Panc1 (cell line): ENCODE results near the gene GTF2A2. TPM values are rescaled to one million over a fixed set of nuclear protein-coding genes. Genes with fewer than 3 reads are reported as not detected.

Experiments
- ATAC-seq: fragments of 200-7000 bp; cut with Tn5 transposase; 2 replicates; pipeline ENCODE4 v1.9.1; 2020; ENCODE audit warnings: mild to moderate bottlenecking, moderate library complexity
- BruUV-seq: library from RNA; stranded (reverse); fragments of 400-500 nt; replicated peaks from 2 replicates; lab custom pipeline; 2021; lab: Mats Ljungman, UMichigan
- CTCF ChIA-PET: fragments of 300-600 bp; sonication (Branson Sonifier 250); formaldehyde crosslinking; loops from one replicate; lab custom pipeline; 2022; ENCODE audit warnings: antibody characterized with exemption; lab: Charles Lee
- POLR2A ChIA-PET: fragments of 300-600 bp; sonication (Branson Sonifier 250); formaldehyde crosslinking; loops from one replicate; lab custom pipeline; 2022; ENCODE audit warnings: antibody characterized with exemption; lab: Charles Lee
- DNase-seq: peaks from one replicate; pipeline ENCODE4 v3.0.0-alpha.2; 2010; ENCODE audit warnings: low read depth, low spot score
- H3K27ac ChIP-seq: 2 replicates; pipeline ENCODE4 v1.5.1; 2011; ENCODE audit warnings: mild to moderate bottlenecking, low read length, inconsistent platforms
- H3K27me3 ChIP-seq: fragments of 200-500 bp; sonication (Bioruptor generic); 2 replicates; pipeline ENCODE4 v1.6.0; 2014; ENCODE audit warnings: low read length, inconsistent platforms; ENCODE audit not compliant: control insufficient read depth, insufficient read depth
- H3K36me3 ChIP-seq: fragments of 200-500 bp; sonication (Bioruptor generic); 2 replicates; pipeline ENCODE4 v1.5.1; 2014; ENCODE audit warnings: inconsistent platforms, mild to moderate bottlenecking, low read length, moderate library complexity; ENCODE audit not compliant: control insufficient read depth, insufficient read depth
- H3K4me1 ChIP-seq: 2 replicates; pipeline ENCODE4 v1.5.1; 2011; ENCODE audit warnings: inconsistent platforms, mild to moderate bottlenecking, low read length, moderate library complexity; ENCODE audit not compliant: control insufficient read depth, insufficient read depth
- H3K4me3 ChIP-seq, 2 experiments: 2 replicates each; pipeline ENCODE4 v1.5.1; 2011 to 2012; ENCODE audit warnings: low read depth in 2 of 2, low read length in 2 of 2, mild to moderate bottlenecking in 2 of 2, inconsistent platforms in 1 of 2, moderate library complexity in 1 of 2
- H3K9me3 ChIP-seq: fragments of 200-500 bp; sonication (Bioruptor generic); 2 replicates; pipeline ENCODE4 v1.5.1; 2014; ENCODE audit warnings: low read depth, mild to moderate bottlenecking, inconsistent platforms, low read length, moderate library complexity; ENCODE audit not compliant: control insufficient read depth, insufficient read depth
- POLR2AphosphoS5 ChIP-seq: IDR thresholded peaks from 2 replicates; pipeline ENCODE4 v1.6.1; 2012; ENCODE audit warnings: mild to moderate bottlenecking, low read depth, low read length, moderate library complexity
- SIN3A ChIP-seq: IDR thresholded peaks from 2 replicates; pipeline ENCODE4 v1.6.1; 2012; ENCODE audit warnings: low read depth, mild to moderate bottlenecking, low read length, moderate library complexity, borderline replicate concordance; ENCODE audit not compliant: insufficient read depth
- TCF7L2 ChIP-seq: IDR thresholded peaks from 2 replicates; pipeline ENCODE4 v1.6.1; 2011; ENCODE audit warnings: mild to moderate bottlenecking, low read depth, low read length, inconsistent platforms
- in situ Hi-C: cut with HindIII; loops from 2 replicates; pipeline ENCODE4 v1.10.0; 2016; ENCODE audit warnings: low sequenced_read_pairs, low pct_unique_long_range_greater_than_20kb
- intact Hi-C: fragments of 100-400 bp; cut with micrococcal nuclease; formaldehyde crosslinking; loops from one replicate; pipeline ENCODE4 v1.10.0; 2022; ENCODE audit not compliant: unreplicated experiment
- total RNA-seq: library from RNA; stranded (reverse); gene quantifications from one replicate; pipeline ENCODE4 v1.2.1, GENCODE V29; 2021; ENCODE audit not compliant: unreplicated experiment
- TF ChIP-seq, protein P1 (sequence below): fragments of 450-650 bp; IDR thresholded peaks from 2 replicates; pipeline ENCODE4 v1.5.1; 2017; ENCODE audit warnings: mild to moderate bottlenecking
- TF ChIP-seq, protein P2 (sequence below), 2 experiments: IDR thresholded peaks; 2 replicates each; pipeline ENCODE4 v1.6.1; 2011 to 2012; ENCODE audit warnings: low read depth in 2 of 2, control low read depth in 1 of 2, low read length in 1 of 2, mild to moderate bottlenecking in 1 of 2, moderate library complexity in 1 of 2; ENCODE audit not compliant: insufficient read depth in 1 of 2

GTF2A2 gene
- total RNA-seq, 1 experiment from 2014 or later, result 234 TPM

DNA sequence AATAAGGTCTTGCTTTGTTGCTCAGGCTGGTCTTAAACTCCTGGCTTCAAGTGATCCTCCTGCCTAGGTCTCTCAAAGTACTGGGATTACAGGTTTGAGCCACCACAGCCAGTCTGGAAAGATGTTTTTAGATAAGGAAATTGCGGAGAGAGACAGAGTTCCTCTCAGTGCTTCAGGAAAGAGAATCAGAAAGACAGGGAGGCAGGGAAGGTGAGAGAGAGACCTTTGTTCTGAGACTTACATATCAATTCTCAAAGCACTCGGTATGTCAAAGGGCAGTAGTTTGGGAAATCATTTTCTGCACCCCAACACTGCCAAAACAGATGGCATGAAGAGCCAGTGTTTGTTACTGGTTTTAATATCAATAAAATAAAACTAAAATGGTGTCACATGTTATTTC, 58.9 kb downstream of the GTF2A2 start:
- H3K36me3 ChIP-seq, result no peaks in the 10 kb centered on the region
- CTCF ChIA-PET, result interaction anchor here (1.4 kb wide), 1 partner anchor 66 kb away, joined by 3 read pairs; no protein-coding TSS in a partner anchor
- POLR2A ChIA-PET, result interaction anchor here (0.7 kb wide), 1 partner anchor 63 kb away, joined by 4 read pairs; no protein-coding TSS in a partner anchor
- BruUV-seq, result no TSS peak
- no peak overlapping the region for H3K27ac ChIP-seq
- in situ Hi-C loops (no loop called here), intact Hi-C loops (no loop called here)
- no peaks in the 10 kb centered on the region for H3K9me3 ChIP-seq
- no peaks in the 10 kb centered on the region for H3K4me1 ChIP-seq
- DNase-seq, result no peak
- no peak for ATAC-seq
- no peak overlapping the region for H3K4me3 ChIP-seq
- no peaks in the 10 kb centered on the region for H3K27me3 ChIP-seq
- TF ChIP-seq, protein P1, sequence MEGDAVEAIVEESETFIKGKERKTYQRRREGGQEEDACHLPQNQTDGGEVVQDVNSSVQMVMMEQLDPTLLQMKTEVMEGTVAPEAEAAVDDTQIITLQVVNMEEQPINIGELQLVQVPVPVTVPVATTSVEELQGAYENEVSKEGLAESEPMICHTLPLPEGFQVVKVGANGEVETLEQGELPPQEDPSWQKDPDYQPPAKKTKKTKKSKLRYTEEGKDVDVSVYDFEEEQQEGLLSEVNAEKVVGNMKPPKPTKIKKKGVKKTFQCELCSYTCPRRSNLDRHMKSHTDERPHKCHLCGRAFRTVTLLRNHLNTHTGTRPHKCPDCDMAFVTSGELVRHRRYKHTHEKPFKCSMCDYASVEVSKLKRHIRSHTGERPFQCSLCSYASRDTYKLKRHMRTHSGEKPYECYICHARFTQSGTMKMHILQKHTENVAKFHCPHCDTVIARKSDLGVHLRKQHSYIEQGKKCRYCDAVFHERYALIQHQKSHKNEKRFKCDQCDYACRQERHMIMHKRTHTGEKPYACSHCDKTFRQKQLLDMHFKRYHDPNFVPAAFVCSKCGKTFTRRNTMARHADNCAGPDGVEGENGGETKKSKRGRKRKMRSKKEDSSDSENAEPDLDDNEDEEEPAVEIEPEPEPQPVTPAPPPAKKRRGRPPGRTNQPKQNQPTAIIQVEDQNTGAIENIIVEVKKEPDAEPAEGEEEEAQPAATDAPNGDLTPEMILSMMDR, result no peak
- no peak for TF ChIP-seq TCF7L2
- TF ChIP-seq, protein P2, sequence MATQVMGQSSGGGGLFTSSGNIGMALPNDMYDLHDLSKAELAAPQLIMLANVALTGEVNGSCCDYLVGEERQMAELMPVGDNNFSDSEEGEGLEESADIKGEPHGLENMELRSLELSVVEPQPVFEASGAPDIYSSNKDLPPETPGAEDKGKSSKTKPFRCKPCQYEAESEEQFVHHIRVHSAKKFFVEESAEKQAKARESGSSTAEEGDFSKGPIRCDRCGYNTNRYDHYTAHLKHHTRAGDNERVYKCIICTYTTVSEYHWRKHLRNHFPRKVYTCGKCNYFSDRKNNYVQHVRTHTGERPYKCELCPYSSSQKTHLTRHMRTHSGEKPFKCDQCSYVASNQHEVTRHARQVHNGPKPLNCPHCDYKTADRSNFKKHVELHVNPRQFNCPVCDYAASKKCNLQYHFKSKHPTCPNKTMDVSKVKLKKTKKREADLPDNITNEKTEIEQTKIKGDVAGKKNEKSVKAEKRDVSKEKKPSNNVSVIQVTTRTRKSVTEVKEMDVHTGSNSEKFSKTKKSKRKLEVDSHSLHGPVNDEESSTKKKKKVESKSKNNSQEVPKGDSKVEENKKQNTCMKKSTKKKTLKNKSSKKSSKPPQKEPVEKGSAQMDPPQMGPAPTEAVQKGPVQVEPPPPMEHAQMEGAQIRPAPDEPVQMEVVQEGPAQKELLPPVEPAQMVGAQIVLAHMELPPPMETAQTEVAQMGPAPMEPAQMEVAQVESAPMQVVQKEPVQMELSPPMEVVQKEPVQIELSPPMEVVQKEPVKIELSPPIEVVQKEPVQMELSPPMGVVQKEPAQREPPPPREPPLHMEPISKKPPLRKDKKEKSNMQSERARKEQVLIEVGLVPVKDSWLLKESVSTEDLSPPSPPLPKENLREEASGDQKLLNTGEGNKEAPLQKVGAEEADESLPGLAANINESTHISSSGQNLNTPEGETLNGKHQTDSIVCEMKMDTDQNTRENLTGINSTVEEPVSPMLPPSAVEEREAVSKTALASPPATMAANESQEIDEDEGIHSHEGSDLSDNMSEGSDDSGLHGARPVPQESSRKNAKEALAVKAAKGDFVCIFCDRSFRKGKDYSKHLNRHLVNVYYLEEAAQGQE (IDR thresholded peaks at IDR 0.05; ENCODE audit: insufficient read depth in 1 of 2, low read depth in 2 of 2, low read length in 1 of 2), result no peak
- no peak for TF ChIP-seq SIN3A
- TF ChIP-seq POLR2AphosphoS5, result no peak

DNA sequence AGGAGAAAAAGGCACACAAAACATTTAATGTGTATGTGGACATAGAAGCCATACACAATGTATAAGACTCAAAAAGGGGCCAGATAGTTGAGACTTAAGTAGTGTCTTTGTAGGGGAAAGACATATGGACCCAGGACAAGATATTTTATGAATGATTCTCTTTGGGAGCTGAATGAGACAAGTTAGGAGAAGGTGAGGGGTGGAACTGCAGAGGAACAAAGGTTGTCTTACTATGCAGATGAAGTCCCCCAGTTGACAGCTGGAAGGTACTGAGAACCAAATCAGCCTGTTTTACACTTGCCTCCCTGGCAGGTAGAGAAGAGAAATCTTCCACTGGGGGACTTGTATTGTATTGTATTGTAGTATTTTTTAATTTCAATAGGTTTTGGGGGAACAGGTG, 60.7 kb downstream of the GTF2A2 start:
- DNase-seq (no peak), ATAC-seq (no peak)
- intact Hi-C loops (no loop called here), in situ Hi-C loops (no loop called here)
- Histone ChIP-seq H3K4me3 (no peak overlapping the region), H3K9me3 (no peaks in the 10 kb centered on the region), H3K4me1 (no peaks in the 10 kb centered on the region), H3K36me3 (no peaks in the 10 kb centered on the region), H3K27me3 (no peaks in the 10 kb centered on the region), H3K27ac (no peak overlapping the region)
- POLR2A ChIA-PET, result no interaction called here
- TF ChIP-seq TCF7L2 (no peak), SIN3A (no peak), POLR2AphosphoS5 (no peak)
- TF ChIP-seq, protein P2 (IDR thresholded peaks at IDR 0.05; ENCODE audit: insufficient read depth in 1 of 2, low read depth in 2 of 2, low read length in 1 of 2), result no peak
- TF ChIP-seq, protein P1, result no peak
- CTCF ChIA-PET, result no interaction called here
- no TSS peak for BruUV-seq
